BJ (cell line): ENCODE results near the gene TLNRD1. TPM values are rescaled to one million over a fixed set of nuclear protein-coding genes. Genes with fewer than 3 reads are reported as not detected.

Source experiments
- CTCF ChIA-PET: fragments of 350-600 bp; formaldehyde crosslinking; extraction: SDS; loops from one replicate; lab custom pipeline; 2021; ENCODE audit warnings: antibody characterized with exemption, inconsistent platforms; lab: Yijun Ruan, JAX
- POLR2A ChIA-PET: fragments of 300-600 bp; sonication (Branson Sonifier 250); formaldehyde crosslinking; extraction: SDS; loops from one replicate; lab custom pipeline; 2021; ENCODE audit warnings: antibody characterized with exemption; lab: Charles Lee
- DNase-seq: peaks from one replicate; pipeline ENCODE4 v3.0.0-alpha.2; 2011; ENCODE audit warnings: low read depth
- H3K27me3 ChIP-seq: 2 replicates; pipeline ENCODE4 v1.6.0; 2011; ENCODE audit warnings: low read length; ENCODE audit not compliant: control insufficient read depth, insufficient read depth
- H3K36me3 ChIP-seq: 2 replicates; pipeline ENCODE4 v1.5.1; 2011; ENCODE audit warnings: low read length; ENCODE audit not compliant: control insufficient read depth, insufficient read depth
- H3K4me3 ChIP-seq: 2 replicates; pipeline ENCODE4 v1.5.1; 2011; ENCODE audit warnings: low read depth, mild to moderate bottlenecking, control low read depth, low read length
- CTCF ChIP-seq: IDR thresholded peaks from 2 replicates; pipeline ENCODE4 v1.5.1; 2011; ENCODE audit warnings: low read depth, mild to moderate bottlenecking, control low read depth, inconsistent platforms, low read length, moderate library complexity; ENCODE audit not compliant: insufficient read depth
- polyA plus RNA-seq: library from polyadenylated mRNA; depleted of rRNA; stranded (reverse); fragments of >200 nt; gene quantifications from 2 replicates; pipeline ENCODE4 v1.2.3, GENCODE V29; 2011

Gene TLNRD1
- polyA plus RNA-seq, 1 experiment, result 5.2 TPM

DNA sequence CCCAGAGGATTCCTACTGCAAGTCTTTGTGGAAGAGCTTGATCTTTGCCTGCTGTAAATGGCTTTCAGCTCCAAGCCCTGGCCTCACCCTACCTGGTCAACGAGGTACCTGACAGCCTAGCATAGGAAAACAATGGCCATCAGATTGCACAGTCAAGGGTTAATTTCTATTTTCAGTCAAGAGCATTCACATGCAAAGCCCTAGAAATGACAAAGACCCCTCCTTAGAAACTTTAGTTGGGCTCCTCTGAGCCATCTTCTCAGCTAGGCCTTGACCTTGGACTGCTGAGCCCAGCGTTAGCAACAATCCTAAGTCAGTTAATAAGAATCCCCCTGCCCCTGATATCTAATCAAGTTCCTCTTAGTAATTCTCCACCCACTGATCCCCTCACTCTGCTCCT is 29.6 kb upstream of the TLNRD1 start:
- ChIA-PET CTCF (interaction anchor here (1.4 to 5.5 kb wide), 4 partner anchors 14 to 730 kb away, joined by 3 to 51 read pairs (median 14); partner anchors contain the start of gene CEMIP), POLR2A (no interaction called here)
- no peak for TF ChIP-seq CTCF
- no peak for DNase-seq
- no peaks in the 10 kb centered on the region for H3K27me3 ChIP-seq
- H3K36me3 ChIP-seq, result peaks cover 4% of the 10 kb centered on the region
- H3K4me3 ChIP-seq, result no peak overlapping the region

DNA sequence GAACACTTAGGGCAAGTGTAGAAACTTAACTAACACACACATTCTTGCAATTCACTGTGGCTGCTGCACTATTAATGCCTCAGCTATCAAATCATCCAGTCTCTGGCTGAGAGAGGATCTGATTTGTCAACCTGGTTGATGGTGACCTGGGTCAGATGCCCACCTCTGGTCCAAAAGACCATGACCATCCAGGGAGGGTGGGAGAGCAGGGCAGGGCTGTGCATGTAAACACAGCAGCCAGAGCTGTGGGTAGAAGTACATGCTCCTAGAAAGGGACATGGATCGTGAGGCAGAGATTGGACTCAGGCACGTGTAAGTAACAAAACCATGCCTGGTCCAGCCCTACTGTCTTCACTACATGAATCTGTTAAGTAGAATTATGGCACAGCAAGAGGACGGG is 28.4 kb upstream of the TLNRD1 start:
- H3K4me3 ChIP-seq, result no peak overlapping the region
- peaks cover 4% of the 10 kb centered on the region for H3K36me3 ChIP-seq
- no peak for TF ChIP-seq CTCF
- ChIA-PET CTCF (interaction anchor here (2.2 to 5.5 kb wide), 2 partner anchors 15 to 294 kb away, joined by 12 to 51 read pairs; no protein-coding TSS in a partner anchor), POLR2A (no interaction called here)
- DNase-seq, result no peak
- no peaks in the 10 kb centered on the region for H3K27me3 ChIP-seq

- Histone ChIP-seq H3K36me3 (peaks cover 4% of the 10 kb centered on the region), H3K27me3 (no peaks in the 10 kb centered on the region), H3K4me3 (no peak overlapping the region)
- no peak for TF ChIP-seq CTCF
- ChIA-PET POLR2A (interaction anchor here (0.7 kb wide), 1 partner anchor 350 kb away, joined by 5 read pairs; no protein-coding TSS in a partner anchor), CTCF (interaction anchor here (4.6 kb wide), 1 partner anchor 290 kb away, joined by 53 read pairs; no protein-coding TSS in a partner anchor)
- no peak for DNase-seq
Observed at GRCh38 chr15:80974914-80975313, 25.8 kb upstream of the TLNRD1 start.

DNA sequence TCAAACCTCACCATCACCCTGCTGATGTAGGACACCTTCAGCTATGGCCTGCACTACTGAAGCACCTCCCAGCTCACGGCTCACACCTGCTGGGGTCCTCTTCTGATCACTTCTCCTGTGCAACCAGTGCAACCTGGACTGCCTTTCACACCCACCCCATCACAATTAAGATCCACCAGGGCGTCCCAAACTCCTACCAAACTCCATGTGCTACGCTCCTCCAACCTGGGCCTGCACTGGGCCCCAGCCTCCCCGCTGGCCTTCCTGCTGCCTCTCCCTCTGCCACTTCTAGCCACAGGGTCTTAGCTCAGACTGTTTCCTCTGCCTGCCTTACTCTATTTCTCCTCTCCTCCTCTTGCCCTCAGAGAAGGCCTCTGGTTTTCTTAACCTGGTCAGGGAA is 23.9 kb upstream of the TLNRD1 start:
- TF ChIP-seq CTCF, result no peak
- Histone ChIP-seq H3K36me3 (peaks cover 2% of the 10 kb centered on the region), H3K27me3 (no peaks in the 10 kb centered on the region), H3K4me3 (no peak overlapping the region)
- no peak for DNase-seq
- ChIA-PET POLR2A (no interaction called here), CTCF (interaction anchor here (0.8 to 4.6 kb wide), 13 partner anchors 10 to 288 kb away, joined by 3 to 53 read pairs (median 6); no protein-coding TSS in a partner anchor)

DNA sequence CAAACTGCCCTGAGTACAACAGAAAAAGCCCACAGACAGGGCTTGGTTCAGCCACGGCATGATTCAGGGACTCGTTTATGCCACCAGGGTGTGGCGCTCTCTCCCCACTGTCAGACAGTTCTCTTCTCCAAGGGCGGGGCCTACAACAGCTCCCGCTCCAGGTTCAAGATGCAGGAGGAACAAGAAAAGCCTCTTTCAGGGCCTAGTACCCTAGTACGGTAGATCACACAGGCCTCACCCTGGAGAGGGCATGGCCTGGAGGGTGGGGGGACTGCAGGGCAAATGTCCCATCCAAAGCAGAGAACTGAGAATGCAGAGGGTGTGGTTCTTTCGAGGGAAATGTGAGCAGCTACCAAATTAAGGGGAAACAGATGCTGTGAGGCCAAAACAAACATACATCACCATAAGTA is 23.1 kb upstream of the TLNRD1 start:
- CTCF ChIA-PET, result interaction anchor here (0.6 to 4.6 kb wide), 20 partner anchors 8 to 297 kb away, joined by 3 to 53 read pairs (median 4); partner anchors contain the start of gene CEMIP
- DNase-seq, result no peak
- no peak overlapping the region for H3K4me3 ChIP-seq
- no peaks in the 10 kb centered on the region for H3K27me3 ChIP-seq
- POLR2A ChIA-PET, result no interaction called here
- TF ChIP-seq CTCF, result peak; percentile 73
- peaks cover 2% of the 10 kb centered on the region for H3K36me3 ChIP-seq
